Psoas muscle (tissue), 8 donors: ENCODE measurements around the gene CNDP2. TPM values are rescaled to one million over a fixed set of nuclear protein-coding genes. Genes with fewer than 3 reads are reported as not detected.
"Not testable (repeated sequence)": the region's sequence is repeated elsewhere in the genome, so short reads cannot be mapped to it uniquely, and the experiment has no call there.

Experiments used
- ATAC-seq, 4 donors: fragments of 200-7000 bp; cut with Tn5 transposase; one replicate each; pipeline ENCODE4 v1.9.1; 2020; ENCODE audit warnings: moderate library complexity in 3 of 4, mild to moderate bottlenecking in 2 of 4
- DNase-seq, 2 donors: peaks; one replicate each; pipeline ENCODE4 v3.0.0-alpha.2; 2020
- H3K27ac ChIP-seq: fragments of 200-600 bp; one replicate; pipeline ENCODE4 v1.8.0; 2022
- H3K27me3 ChIP-seq, 3 donors: fragments of 200-600 bp in 1 of 3; one replicate each; pipeline versions ENCODE4 v1.6.1 to v1.8.0; 2013 to 2022; ENCODE audit warnings: low read length in 2 of 3, mild to moderate bottlenecking in 2 of 3, moderate library complexity in 1 of 3; ENCODE audit not compliant: insufficient read depth in 3 of 3
- H3K36me3 ChIP-seq, 2 donors: fragments of 200-600 bp in 1 of 2; one replicate each; pipeline versions ENCODE4 v1.6.1 to v1.8.0; 2013 to 2022; ENCODE audit warnings: low read depth in 1 of 2, mild to moderate bottlenecking in 1 of 2, moderate library complexity in 1 of 2; ENCODE audit not compliant: insufficient read depth in 1 of 2
- H3K4me1 ChIP-seq: fragments of 200-600 bp; one replicate; pipeline ENCODE4 v1.8.0; 2022
- H3K4me3 ChIP-seq: fragments of 200-600 bp; one replicate; pipeline ENCODE4 v1.8.0; 2022; ENCODE audit warnings: mild to moderate bottlenecking
- H3K9me3 ChIP-seq: fragments of 200-600 bp; one replicate; pipeline ENCODE4 v1.8.0; 2022
- CTCF ChIP-seq: fragments of 200-600 bp; IDR thresholded peaks from one replicate; pipeline ENCODE4 v1.8.0; 2022; ENCODE audit warnings: antibody characterized with exemption
- WGBS, 3 donors: extraction: QIAGEN DNeasy Blood & Tissue Kit; methylation state at CpG; one replicate each; pipeline versions ENCODE4 v1.1.6 to v1.1.7; 2013; 5-methylcytosine and 5-hydroxymethylcytosine counted together
- intact Hi-C, 2 donors: fragments of 100-400 bp; cut with DNase I; formaldehyde crosslinking; loops; one replicate each; pipeline versions ENCODE4 v1.11.0 to v1.14.2; 2022
- polyA plus RNA-seq, 3 donors: library from polyadenylated mRNA; stranded (reverse); fragments of 200-250 nt; gene quantifications; one replicate each; pipeline ENCODE4 v1.2.3, GENCODE V29; 2013
- total RNA-seq, 4 donors: library from RNA; stranded (reverse); fragmentation: NEBNext Ultra II Directional in 2 of 4; extraction: Animal tissue kit (Norgen Biotek cat#: 25700) in 2 of 4; gene quantifications; one replicate each; pipeline versions ENCODE4 v1.2.1 to v1.2.4, GENCODE V29; 2021 to 2023
- donor health status: healthy with polysubstance abuse.
- donor health status: DM: no; HTN: no; CAD: no; lungs with moderate emphysema.
- donor health status: Bipolar disorder and iron deficiency.
- donor health status: healthy.
- donor health status: DM: yes; HTN: yes; CAD: no.
- donor health status: DM: no; HTN: no; CAD: no.
- donor health status: DM: no; HTN: no; CAD: no.
- donor health status: DM: yes; HTN: yes; CAD: no.

CNDP2 gene
- total and polyA plus RNA-seq, 7 donors = 24.3 to 51.9 (median 41.4) TPM

DNA sequence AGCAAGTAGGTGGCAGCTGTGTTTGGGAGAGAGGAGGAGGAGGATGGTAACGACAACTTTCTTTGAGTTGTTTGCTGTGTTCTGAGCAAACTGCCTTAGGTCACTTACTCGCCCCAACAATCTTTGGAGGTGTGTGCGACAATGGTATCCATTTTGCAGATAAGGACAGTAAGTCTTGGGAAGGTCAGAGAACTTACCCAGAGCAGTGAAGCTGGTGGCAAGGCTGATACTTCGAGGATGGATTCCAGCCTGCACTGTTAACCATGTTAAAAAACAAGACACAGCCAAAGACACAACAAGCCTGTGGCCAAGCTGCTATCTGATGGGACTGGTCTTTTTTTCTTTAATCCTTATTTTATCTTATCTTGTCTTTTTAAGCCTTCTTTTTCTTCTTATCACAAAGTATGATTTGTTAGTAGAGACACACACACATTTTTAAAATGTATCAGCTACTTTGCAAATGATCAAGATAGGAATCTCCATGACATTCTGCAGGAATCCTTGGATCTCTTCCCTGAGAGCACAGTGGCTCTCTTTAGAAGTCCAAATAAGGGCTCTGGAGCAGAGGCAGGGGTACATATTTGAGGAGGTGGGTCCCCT, 66.1 kb downstream of the CNDP2 start:
- Histone ChIP-seq H3K27me3 (peaks cover 0 to 2% (median 0%) of the 10 kb centered on the region in 3 donors), H3K36me3 (no peaks in the 10 kb centered on the region), H3K27ac (no peak overlapping the region), H3K4me1 (no peaks in the 10 kb centered on the region), H3K9me3 (no peaks in the 10 kb centered on the region), H3K4me3 (no peak overlapping the region)
- ATAC-seq (no peak), DNase-seq (no peak)
- intact Hi-C loops = no loop called here
- no peak for TF ChIP-seq CTCF
- WGBS, 3 donors = 78 to 85% (median 83%) methylated on average over 4 of the region's 4 CpGs

DNA sequence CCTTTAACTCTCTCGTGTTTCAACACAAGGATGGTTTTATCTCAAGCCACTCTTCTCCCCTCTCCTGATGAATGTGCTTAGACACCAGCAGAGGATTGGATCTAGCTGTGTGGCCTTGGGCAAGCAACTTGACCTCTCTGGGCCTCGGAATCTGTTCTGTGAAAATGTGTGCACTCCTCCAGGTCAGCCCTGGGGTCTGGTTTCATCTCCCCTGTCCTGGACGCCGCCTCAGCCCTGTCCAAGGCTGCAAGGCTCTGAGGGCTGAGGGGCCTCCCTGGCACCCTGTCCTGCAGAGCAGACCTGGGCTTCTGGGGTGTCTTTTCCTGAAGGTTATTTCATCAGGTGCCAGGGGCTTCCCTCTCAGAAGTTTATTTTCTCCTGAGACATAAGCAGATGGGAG, 66.6 kb downstream of the CNDP2 start:
- intact Hi-C loops = no loop called here
- Histone ChIP-seq H3K27ac (no peak overlapping the region), H3K27me3 (peaks cover 0 to 2% (median 0%) of the 10 kb centered on the region in 3 donors), H3K4me3 (no peak overlapping the region), H3K36me3 (no peaks in the 10 kb centered on the region), H3K9me3 (no peaks in the 10 kb centered on the region), H3K4me1 (no peaks in the 10 kb centered on the region)
- DNase-seq = no peak
- no peak for TF ChIP-seq CTCF
- WGBS, 3 donors = 61 to 77% (median 68%) methylated on average over 4 of the region's 4 CpGs
- ATAC-seq = no peak

DNA sequence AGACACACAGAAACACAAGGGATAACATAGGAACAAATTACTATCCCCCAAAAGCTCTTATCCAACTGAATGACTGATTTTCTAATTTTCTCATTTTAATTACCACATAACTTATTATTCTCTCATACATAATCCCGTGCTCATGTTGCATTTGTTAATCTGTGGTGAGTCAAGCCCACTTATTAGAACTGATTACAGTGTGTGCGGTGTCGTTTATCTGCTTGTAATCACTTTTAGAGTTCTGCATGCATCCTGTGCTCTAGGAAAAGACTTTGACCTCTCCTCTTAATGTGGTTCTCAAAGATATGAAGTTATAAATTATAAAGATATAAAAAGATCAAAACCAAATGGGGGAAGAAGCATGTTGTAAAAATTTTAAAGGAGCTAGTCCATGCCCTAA, 67.8 kb downstream of the CNDP2 start:
- Histone ChIP-seq H3K27ac (no peak overlapping the region), H3K9me3 (no peaks in the 10 kb centered on the region), H3K27me3 (peaks cover 0 to 2% (median 0%) of the 10 kb centered on the region in 3 donors), H3K4me3 (no peak overlapping the region), H3K4me1 (no peaks in the 10 kb centered on the region), H3K36me3 (no peaks in the 10 kb centered on the region)
- TF ChIP-seq CTCF = no peak
- DNase-seq (no peak), ATAC-seq (no peak)
- 48 to 65% (median 54%) methylated on average over 3 of the region's 3 CpGs for WGBS, 3 donors
- intact Hi-C loops = no loop called here

DNA sequence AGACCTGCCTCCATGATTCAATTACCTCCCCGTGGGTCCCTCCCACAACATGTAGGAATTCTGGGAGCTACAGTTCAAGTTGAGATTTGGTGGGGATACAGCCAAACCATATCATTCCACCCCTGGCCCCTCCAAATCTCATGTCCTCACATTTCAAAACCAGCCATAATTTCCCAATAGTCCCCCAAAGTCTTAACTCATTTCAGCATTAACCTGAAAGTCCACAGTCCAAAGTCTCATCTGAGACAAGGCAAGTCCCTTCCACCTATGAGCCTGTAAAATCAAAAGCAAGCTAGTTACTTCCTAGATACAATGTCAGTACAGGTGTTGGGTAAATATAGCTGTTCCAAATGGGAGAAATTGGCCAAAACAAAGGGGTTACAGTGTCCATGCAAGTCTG, 69.0 kb downstream of the CNDP2 start:
- H3K4me3 ChIP-seq, H3K27ac ChIP-seq, ATAC-seq, DNase-seq, intact Hi-C loops, H3K36me3 ChIP-seq, H3K27me3 ChIP-seq, H3K4me1 ChIP-seq, H3K9me3 ChIP-seq: not testable (repeated sequence)
- 81 to 87% (median 82%) methylated on average over 1 of the region's 1 CpG for WGBS, 3 donors

DNA sequence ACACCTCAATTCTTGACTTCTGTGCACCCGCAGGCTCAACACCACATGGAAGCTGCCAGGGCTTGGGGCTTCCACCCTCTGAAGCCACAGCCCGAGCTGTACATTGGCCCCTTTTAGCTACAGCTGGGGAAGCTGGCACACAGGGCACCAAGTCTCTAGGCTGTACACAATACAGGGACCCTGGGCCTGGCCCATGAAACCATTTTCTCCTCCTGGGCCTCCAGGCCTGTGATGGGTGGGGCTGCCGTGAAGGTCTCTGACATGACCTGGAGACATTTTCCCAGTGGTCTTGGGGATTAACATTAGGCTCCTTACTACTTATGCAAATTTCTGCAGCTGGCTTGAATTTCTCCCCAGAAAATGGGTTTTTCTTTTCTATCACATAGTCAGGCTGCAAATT, 69.8 kb downstream of the CNDP2 start:
- H3K4me1 ChIP-seq, DNase-seq, H3K27me3 ChIP-seq, intact Hi-C loops, ATAC-seq, H3K27ac ChIP-seq, H3K36me3 ChIP-seq, H3K9me3 ChIP-seq, H3K4me3 ChIP-seq: not testable (repeated sequence)
- WGBS, 3 donors = 65 to 91% (median 81%) methylated on average over 3 of the region's 3 CpGs

- Histone ChIP-seq H3K27ac (no peak overlapping the region), H3K27me3 (peaks cover 0 to 2% (median 0%) of the 10 kb centered on the region in 3 donors), H3K36me3 (no peaks in the 10 kb centered on the region), H3K4me3 (no peak overlapping the region), H3K4me1 (no peaks in the 10 kb centered on the region), H3K9me3 (no peaks in the 10 kb centered on the region)
- DNase-seq (no peak), ATAC-seq (no peak)
- intact Hi-C loops = no loop called here
- 64 to 73% (median 72%) methylated on average over 7 of the region's 7 CpGs for WGBS, 3 donors
- no peak for TF ChIP-seq CTCF
Measured at GRCh38 chr18:74567822-74568221, 71.7 kb downstream of the CNDP2 start.
